CD4-positive, alpha-beta T cell treated with Interleukin-12 subunit alpha and Interleukin-12 subunit beta, for 1 hour (primary cell): Measurements from ENCODE around the gene ITCH.
"Not testable (repeated sequence)": the region's sequence is repeated elsewhere in the genome, so short reads cannot be mapped to it uniquely, and the experiment has no call there.

ENCODE experiments used
- DNase-seq: peaks from one replicate; pipeline ENCODE4 v3.0.0-alpha.2; 2020

The ITCH gene

GRCh38 chr20:34472246-34472925, 109.3 kb downstream of the ITCH start:
- DNase-seq = no peak

DNA sequence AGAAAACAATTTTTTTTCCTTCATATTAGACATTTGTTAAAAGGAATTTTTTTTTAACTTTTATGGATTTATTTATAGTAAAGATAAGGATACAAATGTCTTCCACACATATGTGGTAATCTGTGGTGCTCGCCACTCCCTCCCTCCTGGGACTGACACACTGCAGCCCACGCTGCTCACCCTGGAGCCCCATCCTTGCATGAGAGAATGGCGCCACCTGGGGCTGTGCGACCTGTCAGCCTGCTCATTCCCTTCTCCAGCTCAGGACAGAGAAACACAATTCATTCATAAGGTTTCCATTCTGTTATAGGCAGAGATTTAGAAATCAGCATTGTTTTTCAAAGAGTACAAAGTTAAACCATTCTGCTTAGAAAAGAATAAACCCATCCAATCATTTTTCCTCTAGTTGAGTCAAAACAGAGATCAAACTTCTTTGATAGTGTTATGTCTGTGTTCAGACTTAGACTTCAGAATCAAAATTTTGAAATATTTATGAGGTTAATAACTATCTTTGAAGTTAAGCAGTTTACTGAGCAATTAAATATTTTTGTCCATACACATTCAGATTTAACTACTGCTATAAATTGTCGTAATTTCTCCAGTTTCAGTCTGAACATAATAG, 110.3 kb downstream of the ITCH start:
- peak; percentile 19 for DNase-seq

DNA sequence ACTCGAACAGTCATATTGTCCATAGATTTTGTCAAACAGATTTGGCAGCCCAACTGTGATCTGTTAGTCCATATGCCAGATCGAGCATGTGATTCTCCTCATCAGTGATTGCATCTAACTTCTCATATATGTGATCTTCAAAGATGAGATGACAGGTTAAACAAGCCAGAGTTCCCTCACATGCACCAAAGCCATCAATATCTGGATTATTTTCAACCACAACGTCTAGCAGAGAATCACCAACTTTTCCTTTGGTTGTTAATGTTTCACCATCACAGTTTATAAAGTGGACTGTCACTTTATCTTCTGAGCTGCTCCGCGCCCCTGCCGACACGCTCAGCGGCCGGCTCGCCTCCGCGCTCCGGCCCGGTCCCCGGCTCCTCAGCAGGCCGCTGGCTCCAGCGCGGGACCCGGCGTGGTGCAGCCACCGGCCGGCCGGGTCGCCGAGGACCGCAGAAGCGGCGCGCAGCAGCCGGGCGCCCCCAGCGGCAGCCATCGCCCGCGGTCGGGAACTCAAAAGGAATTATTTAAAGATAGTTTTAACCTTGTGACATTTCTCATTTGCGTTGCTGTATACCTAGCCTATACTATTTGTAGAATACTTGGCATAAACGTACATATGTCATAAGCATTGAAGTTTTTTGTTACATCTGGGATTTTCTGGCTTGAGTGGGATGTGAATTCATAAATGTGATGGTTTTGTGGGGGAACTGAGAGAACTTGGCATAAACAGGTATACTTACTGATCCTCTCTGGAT, 113.1 kb downstream of the ITCH start:
- DNase-seq = peak; percentile 24

DNA sequence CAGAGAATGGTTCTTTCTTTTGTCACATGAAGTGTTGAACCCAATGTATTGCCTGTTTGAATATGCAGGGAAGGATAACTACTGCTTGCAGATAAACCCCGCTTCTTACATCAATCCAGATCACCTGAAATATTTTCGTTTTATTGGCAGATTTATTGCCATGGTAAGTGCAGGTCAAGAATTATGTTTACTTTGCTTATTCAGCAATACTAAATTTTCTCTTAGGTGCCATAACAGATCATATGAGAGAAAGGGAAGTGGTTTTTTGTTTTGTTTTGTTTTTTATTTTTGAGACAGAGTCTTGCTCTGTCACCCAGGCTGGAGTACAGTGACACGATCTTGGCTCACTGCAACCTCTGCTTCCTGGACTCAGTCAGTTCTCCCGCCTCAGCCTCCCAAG, 116.6 kb downstream of the ITCH start:
- no peak for DNase-seq

DNA sequence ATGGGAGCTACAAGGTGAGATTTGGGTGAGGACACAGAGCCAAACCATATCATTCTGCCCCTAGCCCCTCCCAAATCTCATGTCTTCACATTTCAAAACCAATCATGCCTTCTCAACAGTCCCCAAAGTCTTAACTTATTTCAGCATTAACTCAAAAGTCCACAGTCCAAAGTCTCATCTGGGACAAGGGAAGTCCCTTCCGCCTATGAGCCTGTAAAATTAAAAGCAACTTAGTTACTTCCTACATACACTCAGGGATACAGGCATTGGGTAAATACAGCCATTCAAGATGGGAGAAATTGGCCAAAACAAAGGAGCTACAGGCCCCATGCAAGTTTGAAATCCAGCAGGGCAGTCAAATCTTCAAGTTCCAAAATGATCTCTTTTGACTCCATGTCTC, 119.1 kb downstream of the ITCH start:
- not testable (repeated sequence) for DNase-seq

DNA sequence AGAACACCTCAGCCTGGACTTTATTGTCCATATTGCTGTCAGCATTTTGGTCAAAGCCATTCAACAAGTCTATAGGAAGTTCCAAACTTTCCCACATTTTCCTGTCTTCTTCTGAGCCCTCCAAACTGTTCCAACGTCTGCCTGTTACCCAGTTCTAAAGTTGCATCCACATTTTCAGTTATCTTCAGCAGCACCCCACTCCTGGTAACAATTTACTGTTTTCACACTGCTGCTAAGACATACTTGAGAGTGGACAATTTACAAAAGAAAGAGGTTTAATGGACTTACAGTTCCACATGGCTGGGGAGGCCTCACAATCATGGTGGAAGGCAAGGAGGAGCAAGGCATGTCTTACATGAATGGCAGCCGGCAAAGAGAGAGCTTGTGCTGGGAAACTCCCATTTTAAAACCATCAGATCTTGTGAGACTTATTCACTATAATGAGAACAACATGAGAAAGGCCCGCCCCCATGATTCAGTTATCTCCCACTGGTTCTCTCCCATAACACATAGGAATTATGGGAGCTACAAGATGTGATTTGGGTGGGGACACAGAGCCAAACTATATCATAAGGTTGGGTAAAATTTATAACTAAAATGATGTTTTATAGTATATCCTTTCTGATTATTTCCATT, 120.6 kb downstream of the ITCH start:
- not testable (repeated sequence) for DNase-seq

GRCh38 chr20:34485068-34485634, 122.1 kb downstream of the ITCH start:
- no peak for DNase-seq

DNA sequence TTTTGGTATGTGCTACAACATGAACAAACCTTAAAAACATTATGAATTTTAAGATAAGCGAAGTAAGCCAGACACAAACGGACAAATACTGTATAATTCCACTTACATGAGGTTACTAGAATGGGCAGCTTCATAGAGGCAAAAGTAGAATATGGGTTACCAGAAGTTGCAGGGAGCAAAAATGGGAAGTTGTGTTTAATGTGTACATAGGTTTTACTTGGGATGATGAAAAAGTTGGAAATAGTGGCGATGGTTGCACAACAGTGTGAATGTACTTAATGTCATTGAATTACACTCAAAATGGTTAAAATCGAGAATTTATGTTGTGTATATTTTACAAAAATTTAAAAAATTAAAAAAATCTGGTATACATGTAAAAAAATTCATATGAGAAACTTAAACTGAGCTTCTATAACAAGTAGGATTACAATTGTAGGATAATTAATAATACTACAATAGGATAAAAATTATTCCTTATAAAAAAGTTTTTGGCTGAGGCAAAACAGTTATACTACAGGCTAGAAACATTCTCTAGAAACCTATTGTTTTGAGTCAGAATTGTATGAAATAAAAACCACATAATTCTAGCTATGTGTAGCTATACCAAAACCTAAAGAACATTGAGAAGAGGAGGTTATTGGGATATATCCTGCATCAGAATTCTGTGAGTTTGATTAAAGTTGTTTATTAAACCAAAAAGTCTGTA, 128.3 kb downstream of the ITCH start:
- no peak for DNase-seq

GRCh38 chr20:34491932-34492509, 128.9 kb downstream of the ITCH start:
- no peak for DNase-seq

- no peak for DNase-seq
Observed at GRCh38 chr20:34493646-34494045, 130.6 kb downstream of the ITCH start.

GRCh38 chr20:34495307-34495706, 132.2 kb downstream of the ITCH start:
- no peak for DNase-seq

DNA sequence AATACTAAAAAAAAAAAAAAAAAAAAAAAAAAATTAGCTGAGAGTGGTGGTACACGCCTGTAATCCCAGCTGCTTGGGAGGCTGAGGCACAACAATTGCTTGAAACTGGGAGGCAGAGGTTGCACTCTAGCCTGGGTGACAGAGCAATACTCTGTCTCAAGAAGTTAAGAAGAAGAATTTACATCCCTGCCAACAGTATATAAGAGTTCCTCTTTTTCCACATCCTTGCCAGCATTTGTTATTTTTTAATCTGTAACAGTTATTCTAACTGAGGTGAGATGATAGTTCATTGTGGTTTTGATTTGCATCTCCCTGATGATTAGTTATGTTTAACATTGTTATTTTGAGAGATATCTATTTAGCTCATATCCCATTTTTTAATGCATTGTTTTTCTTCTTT, 132.8 kb downstream of the ITCH start:
- DNase-seq = no peak

- DNase-seq = not testable (repeated sequence)
Observed at GRCh38 chr20:34497596-34497995, 134.5 kb downstream of the ITCH start.

DNA sequence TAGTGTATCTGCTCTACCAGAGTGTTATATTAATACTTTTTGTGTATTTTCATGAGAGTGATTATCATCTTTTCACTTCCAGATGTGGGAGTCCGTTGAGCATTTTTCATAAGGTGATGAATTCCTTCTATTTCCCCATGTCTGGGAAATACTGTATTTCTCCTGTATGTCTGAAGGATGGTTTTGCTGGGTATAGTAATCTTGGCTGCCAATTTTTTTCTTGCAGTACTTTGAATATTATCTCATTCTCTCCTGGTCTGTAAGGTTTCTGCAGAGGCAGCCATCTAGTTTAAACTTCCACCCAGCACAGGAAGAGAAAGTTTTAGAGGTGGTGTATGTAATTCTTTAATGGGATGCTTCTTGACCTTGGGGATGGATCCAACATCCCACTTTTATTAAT, 137.8 kb downstream of the ITCH start:
- DNase-seq = no peak

- no peak for DNase-seq
Observed at GRCh38 chr20:34506480-34506879, 143.4 kb downstream of the ITCH start.

DNA sequence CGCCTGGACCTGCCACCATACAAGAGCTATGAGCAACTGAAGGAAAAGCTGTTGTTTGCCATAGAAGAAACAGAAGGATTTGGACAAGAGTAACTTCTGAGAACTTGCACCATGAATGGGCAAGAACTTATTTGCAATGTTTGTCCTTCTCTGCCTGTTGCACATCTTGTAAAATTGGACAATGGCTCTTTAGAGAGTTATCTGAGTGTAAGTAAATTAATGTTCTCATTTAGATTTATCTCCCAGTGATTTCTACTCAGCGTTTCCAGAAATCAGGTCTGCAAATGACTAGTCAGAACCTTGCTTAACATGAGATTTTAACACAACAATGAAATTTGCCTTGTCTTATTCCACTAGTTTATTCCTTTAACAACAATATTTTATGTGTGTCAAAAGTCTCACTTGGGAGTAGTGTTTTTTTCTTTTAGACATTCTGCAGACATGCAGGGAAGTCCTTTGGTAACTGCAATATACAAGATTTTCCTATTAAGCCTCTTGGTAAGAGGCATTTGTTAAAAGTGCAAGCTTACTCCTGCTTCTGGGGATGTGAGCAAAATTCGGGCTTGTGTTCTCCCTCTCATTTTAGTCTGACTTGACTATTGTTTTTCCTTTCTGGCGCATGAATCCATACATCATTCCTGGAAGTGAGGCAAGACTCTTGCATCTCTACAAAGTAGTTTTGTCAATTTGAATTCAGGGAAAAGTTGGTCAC, 144.8 kb downstream of the ITCH start:
- DNase-seq = no peak

GRCh38 chr20:34510575-34510974, 147.5 kb downstream of the ITCH start:
- DNase-seq = no peak

GRCh38 chr20:34511891-34512265, 148.8 kb downstream of the ITCH start:
- DNase-seq = no peak

GRCh38 chr20:34512266-34512954, 149.3 kb downstream of the ITCH start:
- no peak for DNase-seq

GRCh38 chr20:34512955-34513419, 149.9 kb downstream of the ITCH start:
- peak; percentile 9 for DNase-seq

GRCh38 chr20:34514034-34514433, 151.0 kb downstream of the ITCH start:
- DNase-seq = not testable (repeated sequence)
